Measurements from ENCODE around the gene IRX2.

GRCh38 chr5:2724831-2725230 lies 26.6 kb downstream of the IRX2 start:
- no peak for TF ChIP-seq CTCF (conservative IDR thresholded peaks at IDR 0.05)
- no peak for TF ChIP-seq ZFX (IDR thresholded peaks at IDR 0.05)
